ENCODE results near the gene COL9A3.

The COL9A3 gene

GRCh38 chr20:62820962-62821725 is 4.3 kb downstream of the COL9A3 start:
- H2AFZ ChIP-seq (ENCODE audit: low read length): no peak overlapping the region
- H3K4me2 ChIP-seq (ENCODE audit: low read depth, low read length): no peak overlapping the region
- no peaks in the 10 kb centered on the region for H3K9me2 ChIP-seq (replicated peaks; ENCODE audit: insufficient read depth, low read length)
- H3K9me3 ChIP-seq (replicated peaks; ENCODE audit: insufficient read depth, low read length): no peaks in the 10 kb centered on the region
- H3K79me2 ChIP-seq (ENCODE audit: low read length): no peaks in the 10 kb centered on the region
- no peaks in the 10 kb centered on the region for H3F3A ChIP-seq (ENCODE audit: insufficient read depth, low read length)
- peaks cover 60% of the 10 kb centered on the region for H3K27me3 ChIP-seq (replicated peaks; ENCODE audit: insufficient read depth, low read length)
- no peaks in the 10 kb centered on the region for H4K20me1 ChIP-seq (ENCODE audit: insufficient read depth, low read length)
- H3K9ac ChIP-seq (ENCODE audit: low read length): no peak overlapping the region
- TF ChIP-seq, protein P1, sequence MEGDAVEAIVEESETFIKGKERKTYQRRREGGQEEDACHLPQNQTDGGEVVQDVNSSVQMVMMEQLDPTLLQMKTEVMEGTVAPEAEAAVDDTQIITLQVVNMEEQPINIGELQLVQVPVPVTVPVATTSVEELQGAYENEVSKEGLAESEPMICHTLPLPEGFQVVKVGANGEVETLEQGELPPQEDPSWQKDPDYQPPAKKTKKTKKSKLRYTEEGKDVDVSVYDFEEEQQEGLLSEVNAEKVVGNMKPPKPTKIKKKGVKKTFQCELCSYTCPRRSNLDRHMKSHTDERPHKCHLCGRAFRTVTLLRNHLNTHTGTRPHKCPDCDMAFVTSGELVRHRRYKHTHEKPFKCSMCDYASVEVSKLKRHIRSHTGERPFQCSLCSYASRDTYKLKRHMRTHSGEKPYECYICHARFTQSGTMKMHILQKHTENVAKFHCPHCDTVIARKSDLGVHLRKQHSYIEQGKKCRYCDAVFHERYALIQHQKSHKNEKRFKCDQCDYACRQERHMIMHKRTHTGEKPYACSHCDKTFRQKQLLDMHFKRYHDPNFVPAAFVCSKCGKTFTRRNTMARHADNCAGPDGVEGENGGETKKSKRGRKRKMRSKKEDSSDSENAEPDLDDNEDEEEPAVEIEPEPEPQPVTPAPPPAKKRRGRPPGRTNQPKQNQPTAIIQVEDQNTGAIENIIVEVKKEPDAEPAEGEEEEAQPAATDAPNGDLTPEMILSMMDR (IDR thresholded peaks at IDR 0.05; ENCODE audit: low read length): no peak
- TF ChIP-seq EZH2 (optimal IDR thresholded peaks at IDR 0.05; ENCODE audit: low read depth, low read length) (no peak), EZH2phosphoT487 (IDR thresholded peaks at IDR 0.05; ENCODE audit: low read length) (no peak)
- no peak for DNase-seq
- no peak overlapping the region for H3K27ac ChIP-seq (ENCODE audit: low read length)
- no peak overlapping the region for H3K4me3 ChIP-seq (ENCODE audit: low read length)
- H3K4me1 ChIP-seq (ENCODE audit: low read length): peaks cover 6% of the 10 kb centered on the region
- no peaks in the 10 kb centered on the region for H3K36me3 ChIP-seq (replicated peaks; ENCODE audit: insufficient read depth, low read length)

DNA sequence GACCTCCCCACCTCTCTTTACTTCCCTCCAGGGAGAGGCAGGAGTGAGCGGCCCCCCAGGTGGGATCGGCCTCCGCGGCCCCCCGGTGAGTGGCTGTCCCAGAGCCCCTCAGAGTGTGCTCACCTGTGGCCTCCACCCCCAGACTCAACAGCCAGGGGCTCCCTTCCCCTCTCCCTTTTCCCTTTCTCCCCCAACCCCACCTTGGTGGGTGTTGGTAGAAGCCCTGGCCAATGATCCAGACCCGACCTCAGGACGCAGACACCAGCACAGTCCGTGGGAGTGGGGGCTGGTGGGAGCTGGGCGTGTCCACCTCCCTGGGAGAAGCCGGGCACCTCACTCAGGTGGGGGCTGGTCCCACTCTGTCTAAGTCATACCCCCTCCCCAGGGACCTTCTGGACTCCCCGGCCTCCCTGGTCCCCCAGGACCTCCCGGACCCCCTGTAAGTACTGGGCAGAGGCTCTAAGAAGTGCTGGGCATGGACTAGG is 4.9 kb downstream of the COL9A3 start:
- H3K27ac ChIP-seq (ENCODE audit: low read length): no peak overlapping the region
- H3K4me3 ChIP-seq (ENCODE audit: low read length): no peak overlapping the region
- H3K9me2 ChIP-seq (replicated peaks; ENCODE audit: insufficient read depth, low read length): no peaks in the 10 kb centered on the region
- no peaks in the 10 kb centered on the region for H3K9me3 ChIP-seq (replicated peaks; ENCODE audit: insufficient read depth, low read length)
- H3K4me1 ChIP-seq (ENCODE audit: low read length): peaks cover 6% of the 10 kb centered on the region
- TF ChIP-seq EZH2phosphoT487 (IDR thresholded peaks at IDR 0.05; ENCODE audit: low read length) (no peak), EZH2 (optimal IDR thresholded peaks at IDR 0.05; ENCODE audit: low read depth, low read length) (no peak)
- TF ChIP-seq, protein P1 (IDR thresholded peaks at IDR 0.05; ENCODE audit: low read length): no peak
- no peak for DNase-seq
- no peak overlapping the region for H3K4me2 ChIP-seq (ENCODE audit: low read depth, low read length)
- H3F3A ChIP-seq (ENCODE audit: insufficient read depth, low read length): no peaks in the 10 kb centered on the region
- H3K27me3 ChIP-seq (replicated peaks; ENCODE audit: insufficient read depth, low read length): peaks cover 60% of the 10 kb centered on the region
- no peaks in the 10 kb centered on the region for H3K36me3 ChIP-seq (replicated peaks; ENCODE audit: insufficient read depth, low read length)
- H2AFZ ChIP-seq (ENCODE audit: low read length): no peak overlapping the region
- H4K20me1 ChIP-seq (ENCODE audit: insufficient read depth, low read length): no peaks in the 10 kb centered on the region
- no peaks in the 10 kb centered on the region for H3K79me2 ChIP-seq (ENCODE audit: low read length)
- no peak overlapping the region for H3K9ac ChIP-seq (ENCODE audit: low read length)

DNA sequence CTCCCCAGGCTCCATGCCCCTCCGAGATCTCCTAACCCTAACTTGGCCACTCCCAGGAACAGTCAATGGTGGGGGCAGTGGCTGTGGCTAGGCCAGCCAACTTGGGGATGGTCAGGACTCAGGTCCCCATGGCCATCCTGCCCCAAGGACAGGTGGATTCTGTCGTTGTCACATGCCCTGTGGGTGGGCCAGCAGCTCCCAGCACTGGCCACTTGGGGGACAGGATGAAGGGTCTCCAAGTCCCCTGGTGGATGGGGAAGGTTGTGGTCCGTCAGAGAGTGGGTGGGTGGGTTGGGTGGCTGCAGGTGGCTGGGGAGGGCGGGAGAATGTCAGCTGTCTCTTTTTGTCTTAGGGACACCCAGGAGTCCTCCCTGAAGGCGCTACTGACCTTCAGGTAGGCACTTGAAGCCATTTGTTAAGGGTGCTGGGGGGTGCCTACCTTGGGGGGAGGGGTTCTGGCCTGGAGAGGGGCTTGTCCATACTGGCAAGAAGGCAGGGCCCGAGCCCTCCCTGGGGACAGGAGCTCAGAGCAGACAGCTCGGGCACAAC is 5.5 kb downstream of the COL9A3 start:
- H3K36me3 ChIP-seq (replicated peaks; ENCODE audit: insufficient read depth, low read length): no peaks in the 10 kb centered on the region
- H3K9me3 ChIP-seq (replicated peaks; ENCODE audit: insufficient read depth, low read length): no peaks in the 10 kb centered on the region
- H3K79me2 ChIP-seq (ENCODE audit: low read length): no peaks in the 10 kb centered on the region
- H3F3A ChIP-seq (ENCODE audit: insufficient read depth, low read length): no peaks in the 10 kb centered on the region
- H3K4me3 ChIP-seq (ENCODE audit: low read length): no peak overlapping the region
- peaks cover 6% of the 10 kb centered on the region for H3K4me1 ChIP-seq (ENCODE audit: low read length)
- no peak for DNase-seq
- H3K9me2 ChIP-seq (replicated peaks; ENCODE audit: insufficient read depth, low read length): no peaks in the 10 kb centered on the region
- no peak for TF ChIP-seq EZH2phosphoT487 (IDR thresholded peaks at IDR 0.05; ENCODE audit: low read length)
- TF ChIP-seq, protein P1 (IDR thresholded peaks at IDR 0.05; ENCODE audit: low read length): no peak
- TF ChIP-seq EZH2 (optimal IDR thresholded peaks at IDR 0.05; ENCODE audit: low read depth, low read length): no peak
- H3K27me3 ChIP-seq (replicated peaks; ENCODE audit: insufficient read depth, low read length): peaks cover 63% of the 10 kb centered on the region
- H3K4me2 ChIP-seq (ENCODE audit: low read depth, low read length): no peak overlapping the region
- no peak overlapping the region for H2AFZ ChIP-seq (ENCODE audit: low read length)
- H3K27ac ChIP-seq (ENCODE audit: low read length): no peak overlapping the region
- no peaks in the 10 kb centered on the region for H4K20me1 ChIP-seq (ENCODE audit: insufficient read depth, low read length)
- no peak overlapping the region for H3K9ac ChIP-seq (ENCODE audit: low read length)

All from MM.1S (cell line).